ENCODE data around the gene MAP4K2. TPM values are rescaled to one million over a fixed set of nuclear protein-coding genes. Genes with fewer than 3 reads are reported as not detected.

MAP4K2 gene
- total and polyA plus RNA-seq, 12 donors = 6.4 to 57.7 (median 19.0) TPM

GRCh38 chr11:64789331-64790204, 13.4 kb downstream of the MAP4K2 start:
- Histone ChIP-seq H3K27me3 (no peaks in the 10 kb centered on the region), H3K4me3 (no peak overlapping the region), H3K4me1 (replicated peaks in 1 of 2) (peaks cover 0 to 6% of the 10 kb centered on the region in 2 donors), H3K36me3 (replicated peaks in 1 of 2) (peaks cover 0 to 12% of the 10 kb centered on the region in 2 donors), H3K9me3 (replicated peaks in 1 of 3) (no peaks in the 10 kb centered on the region), H3K27ac (no peak overlapping the region)
- 86 to 93% (median 92%) methylated on average over 7 to 15 of the region's 15 CpGs for WGBS, 4 donors
- peak in 1 of 7 donors; percentile 13 for DNase-seq
- intact Hi-C loops (cut with DNase I) = loop anchor here in 1 of 2 donors (10.0 kb wide), 1 partner anchor 45 kb away; no protein-coding TSS in a partner anchor
- TF ChIP-seq CTCF (IDR thresholded peaks at IDR 0.05) (no peak), POLR2A (IDR thresholded peaks at IDR 0.05) (no peak)

DNA sequence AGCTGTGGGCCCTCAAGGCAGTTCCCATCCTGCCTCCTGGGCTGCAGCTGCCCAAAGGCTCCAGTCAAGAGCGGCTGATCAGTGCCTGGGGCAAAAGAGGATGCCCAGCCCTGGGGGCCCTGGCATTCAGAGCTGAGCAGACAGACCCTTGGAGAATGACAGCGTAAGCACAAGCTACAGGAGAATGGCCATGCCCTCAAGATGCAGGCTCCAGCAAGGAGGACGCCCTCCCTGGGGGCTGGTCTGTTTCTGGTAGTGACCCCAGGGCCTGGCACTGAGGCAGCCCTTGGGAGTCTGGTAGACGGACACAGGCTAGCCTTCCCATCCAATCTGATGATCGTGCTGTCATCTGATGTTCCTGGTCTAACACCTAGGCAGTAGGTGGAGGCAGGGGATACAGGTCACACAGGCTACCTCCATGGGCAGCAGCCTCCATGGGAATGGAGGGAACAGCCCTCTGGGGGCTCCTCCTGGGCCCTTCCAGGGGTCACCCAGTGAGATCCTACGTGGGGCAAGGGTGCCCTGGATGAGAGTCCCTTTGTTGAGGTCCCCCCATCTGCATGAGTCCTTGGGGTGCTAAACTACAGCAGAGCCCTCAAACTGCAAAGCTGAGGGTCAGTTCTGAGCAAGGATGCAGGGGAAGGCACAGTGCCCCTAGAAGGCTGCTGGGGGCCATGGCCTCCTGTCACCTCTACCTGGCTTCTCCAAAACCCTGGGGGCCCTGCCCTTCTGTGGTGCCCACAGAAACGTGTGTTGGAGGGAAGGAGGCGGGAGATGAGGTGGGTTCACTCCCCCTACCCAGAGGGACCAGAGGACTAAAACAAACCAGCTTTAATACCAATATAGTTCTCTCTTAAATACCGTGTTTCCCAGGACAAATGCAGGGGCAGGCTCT, 14.4 kb downstream of the MAP4K2 start:
- no peaks in the 10 kb centered on the region for H3K4me1 ChIP-seq (replicated peaks in 1 of 2)
- DNase-seq = peak in 1 of 7 donors; percentile 16
- 87 to 91% (median 90%) methylated on average over 7 to 9 of the region's 9 CpGs for WGBS, 4 donors
- H3K9me3 ChIP-seq (replicated peaks in 1 of 3) = no peaks in the 10 kb centered on the region
- H3K27me3 ChIP-seq = no peaks in the 10 kb centered on the region
- no peak overlapping the region for H3K27ac ChIP-seq
- TF ChIP-seq POLR2A (IDR thresholded peaks at IDR 0.05) (no peak), CTCF (IDR thresholded peaks at IDR 0.05) (no peak)
- intact Hi-C loops (cut with DNase I) = loop anchor here in 1 of 2 donors (10.0 kb wide), 1 partner anchor 46 kb away; no protein-coding TSS in a partner anchor
- H3K36me3 ChIP-seq (replicated peaks in 1 of 2) = peaks cover 0 to 12% of the 10 kb centered on the region in 2 donors
- no peak overlapping the region for H3K4me3 ChIP-seq

- intact Hi-C loops (cut with DNase I) = loop anchor here in 1 of 2 donors (10.0 kb wide), 1 partner anchor 47 kb away; no protein-coding TSS in a partner anchor
- Histone ChIP-seq H3K4me1 (replicated peaks in 1 of 2) (no peaks in the 10 kb centered on the region), H3K27me3 (no peaks in the 10 kb centered on the region), H3K9me3 (replicated peaks in 1 of 3) (no peaks in the 10 kb centered on the region), H3K36me3 (replicated peaks in 1 of 2) (peaks cover 0 to 12% of the 10 kb centered on the region in 2 donors), H3K27ac (no peak overlapping the region), H3K4me3 (no peak overlapping the region)
- 35 to 49% (median 42%) methylated on average over 11 to 15 of the region's 15 CpGs for WGBS, 4 donors
- peak in 6 of 7 donors; percentile 64 to 83 (median 79) for DNase-seq
- TF ChIP-seq CTCF (IDR thresholded peaks at IDR 0.05) = peak; percentile 51 to 72 (median 64)
- no peak for TF ChIP-seq POLR2A (IDR thresholded peaks at IDR 0.05)
Observed at GRCh38 chr11:64787526-64788320, 15.3 kb downstream of the MAP4K2 start.
